SK-N-MC (cell line): ENCODE results near the gene CIITA.
"Not testable (repeated sequence)": the region's sequence is repeated elsewhere in the genome, so short reads cannot be mapped to it uniquely, and the experiment has no call there.

Source experiments
- DNase-seq: peaks from one replicate; pipeline ENCODE4 v3.0.0-alpha.2; 2011; ENCODE audit warnings: low read depth, low spot score
- H3K27ac ChIP-seq: fragments of 200-600 bp; sonication (generic); 2 replicates; pipeline ENCODE4 v1.5.1; 2016; ENCODE audit warnings: mixed run types
- H3K36me3 ChIP-seq: fragments of 200-600 bp; sonication (generic); 2 replicates; pipeline ENCODE4 v1.6.1; 2017; ENCODE audit warnings: antibody characterized with exemption, low read length, mixed read lengths; ENCODE audit not compliant: insufficient read depth
- H3K4me3 ChIP-seq: fragments of 200-600 bp; sonication (generic); 2 replicates; pipeline ENCODE4 v1.5.1; 2016
- H3K9ac ChIP-seq: fragments of 200-600 bp; sonication (generic); 2 replicates; pipeline ENCODE4 v1.8.0; 2017; ENCODE audit warnings: mixed run types, mixed read lengths; ENCODE audit not compliant: insufficient read length
- H3K9me3 ChIP-seq: fragments of 200-600 bp; sonication (generic); 2 replicates; pipeline ENCODE4 v1.6.1; 2017; ENCODE audit warnings: low read depth, mild to moderate bottlenecking, antibody characterized with exemption, low read length, moderate library complexity, mixed read lengths
- EZH2 ChIP-seq: fragments of 200-600 bp; sonication (generic); IDR thresholded peaks from one replicate; pipeline ENCODE4 v1.6.1; 2017; ENCODE audit warnings: antibody characterized with exemption
- FOXP2 ChIP-seq: optimal IDR thresholded peaks from 2 replicates; pipeline ENCODE3; 2011; ENCODE audit warnings: mild to moderate bottlenecking, moderate library complexity; ENCODE audit not compliant: insufficient read depth; ENCODE audit errors: extremely low read length, control extremely low read depth
- POLR2AphosphoS5 ChIP-seq: IDR thresholded peaks from 2 replicates; pipeline ENCODE4 v1.6.1; 2012; ENCODE audit warnings: mild to moderate bottlenecking, low read depth, low read length, borderline replicate concordance

Gene CIITA

GRCh38 chr16:10939649-10940234 lies 62.7 kb downstream of the CIITA start:
- H3K36me3 ChIP-seq, result no peaks in the 10 kb centered on the region
- no peak overlapping the region for H3K27ac ChIP-seq
- H3K9me3 ChIP-seq, result no peaks in the 10 kb centered on the region
- no peak overlapping the region for H3K9ac ChIP-seq
- no peak overlapping the region for H3K4me3 ChIP-seq
- TF ChIP-seq FOXP2 (no peak), POLR2AphosphoS5 (no peak), EZH2 (no peak)
- no peak for DNase-seq

DNA sequence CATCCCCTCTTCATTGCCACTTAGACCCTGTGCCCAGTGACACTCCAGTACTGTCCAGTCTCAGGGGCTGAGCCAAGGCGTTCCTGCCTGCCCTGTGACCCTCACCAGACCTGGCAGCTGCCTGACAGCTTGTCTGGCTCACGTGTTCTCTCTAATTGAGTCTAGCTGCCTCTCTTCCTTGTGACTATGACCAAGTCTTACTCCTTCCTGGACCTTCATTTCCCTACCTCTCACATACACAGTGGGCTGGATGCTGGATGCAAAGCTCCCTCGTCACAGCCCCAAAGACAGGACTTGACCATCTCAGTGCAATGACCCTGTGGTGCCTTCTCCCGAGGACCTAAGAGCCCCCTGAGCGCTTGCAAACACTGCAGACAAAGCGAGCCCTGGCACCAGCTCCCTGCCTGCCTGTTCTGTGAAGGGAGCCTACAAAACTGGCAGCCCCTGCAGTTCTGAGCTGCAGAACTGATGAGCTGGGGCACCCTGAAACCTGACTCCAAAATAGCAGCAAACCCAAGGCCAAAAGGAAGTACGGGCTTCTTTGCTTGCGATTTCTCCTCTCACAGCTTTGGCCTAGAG lies 63.6 kb downstream of the CIITA start:
- no peak for DNase-seq
- H3K4me3 ChIP-seq, result peak overlapping the region; percentile 71
- TF ChIP-seq FOXP2 (no peak), EZH2 (no peak), POLR2AphosphoS5 (no peak)
- H3K9me3 ChIP-seq, result no peaks in the 10 kb centered on the region
- no peaks in the 10 kb centered on the region for H3K36me3 ChIP-seq
- no peak overlapping the region for H3K27ac ChIP-seq
- peak overlapping the region; percentile 61 for H3K9ac ChIP-seq

- Histone ChIP-seq H3K4me3 (peak overlapping the region; percentile 71), H3K9ac (peak overlapping the region; percentile 61), H3K36me3 (no peaks in the 10 kb centered on the region), H3K27ac (no peak overlapping the region), H3K9me3 (no peaks in the 10 kb centered on the region)
- no peak for TF ChIP-seq EZH2
- TF ChIP-seq FOXP2, result no peak
- no peak for TF ChIP-seq POLR2AphosphoS5
- no peak for DNase-seq
Measured at GRCh38 chr16:10941127-10941933, 64.3 kb downstream of the CIITA start.

GRCh38 chr16:10941935-10942351 lies 64.9 kb downstream of the CIITA start:
- H3K9ac ChIP-seq, result peak overlapping the region; percentile 61
- not testable (repeated sequence) for H3K9me3 ChIP-seq, H3K27ac ChIP-seq, DNase-seq, H3K36me3 ChIP-seq
- H3K4me3 ChIP-seq, result peak overlapping the region; percentile 71

DNA sequence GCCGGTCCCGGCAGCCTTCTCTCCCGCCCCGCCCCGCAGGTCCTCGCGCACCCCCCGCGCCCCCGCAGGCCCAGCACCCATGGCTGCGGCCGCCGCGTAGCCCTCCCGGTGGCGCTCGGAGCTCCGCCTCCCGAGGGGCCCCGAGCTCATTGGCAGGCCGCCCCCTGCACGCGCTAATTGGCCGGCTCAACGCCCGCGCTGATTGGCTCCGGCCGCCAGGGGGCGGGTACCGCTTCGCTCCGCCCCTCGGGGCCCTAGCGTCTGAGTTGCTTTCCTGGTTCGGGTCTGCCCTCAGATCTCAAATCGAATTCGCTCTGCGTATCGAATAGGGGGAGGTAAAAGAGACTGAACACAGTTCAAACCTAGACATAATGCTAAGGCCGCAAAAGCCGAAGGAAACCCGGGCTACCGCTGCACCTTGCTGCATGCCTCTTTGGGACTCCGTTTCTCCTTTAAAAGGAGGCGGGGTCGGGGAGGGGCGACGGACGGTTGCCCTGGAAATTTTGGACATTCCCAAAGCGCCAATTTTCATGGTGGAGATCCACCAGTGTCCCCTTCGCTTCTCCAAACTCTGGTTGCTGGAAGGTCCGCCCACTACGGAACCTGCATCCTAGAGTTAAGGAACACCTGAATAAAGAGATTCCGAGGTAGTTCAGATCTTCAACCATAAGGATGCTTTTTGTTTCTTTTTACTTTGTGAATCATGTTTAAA lies 65.5 kb downstream of the CIITA start, which contains the start of gene DEXI:
TSS of gene DEXI (minus strand) at position 117 of the 712 bp plus-strand sequence. CDS start 463 bp downstream, outside the sequence.
- Histone ChIP-seq H3K9me3 (no peaks in the 10 kb centered on the region), H3K36me3 (no peaks in the 10 kb centered on the region), H3K27ac (0 out of 2 replicates have a peak within 1 kb of the TSS, but pooled peaks have one; percentile 2), H3K4me3 (peak within 1 kb of the TSS; percentile 71), H3K9ac (peak within 1 kb of the TSS; percentile 61)
- DNase-seq, result no peak
- TF ChIP-seq EZH2 (no peak), POLR2AphosphoS5 (peak; percentile 41; the same call in 1 of the 2 replicates), FOXP2 (no peak)

DNA sequence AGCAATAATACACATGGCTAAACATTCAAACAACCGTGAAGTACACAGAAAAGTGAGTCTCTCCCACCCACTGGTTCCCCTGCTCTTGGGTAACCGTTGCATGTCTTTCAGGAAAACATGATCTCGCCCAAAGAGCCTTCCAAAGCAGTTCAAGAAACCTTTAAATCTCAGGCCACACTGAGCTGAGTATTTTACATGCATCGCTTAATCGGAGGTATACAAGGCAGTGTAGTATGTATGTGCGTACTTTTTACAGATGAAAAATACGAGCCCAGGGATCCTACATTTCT lies 66.0 kb downstream of the CIITA start:
- Histone ChIP-seq H3K36me3 (no peaks in the 10 kb centered on the region), H3K9me3 (no peaks in the 10 kb centered on the region), H3K9ac (peak overlapping the region; percentile 49), H3K4me3 (peak overlapping the region; percentile 71), H3K27ac (no peak overlapping the region)
- no peak for DNase-seq
- TF ChIP-seq FOXP2 (no peak), EZH2 (no peak), POLR2AphosphoS5 (no peak)

DNA sequence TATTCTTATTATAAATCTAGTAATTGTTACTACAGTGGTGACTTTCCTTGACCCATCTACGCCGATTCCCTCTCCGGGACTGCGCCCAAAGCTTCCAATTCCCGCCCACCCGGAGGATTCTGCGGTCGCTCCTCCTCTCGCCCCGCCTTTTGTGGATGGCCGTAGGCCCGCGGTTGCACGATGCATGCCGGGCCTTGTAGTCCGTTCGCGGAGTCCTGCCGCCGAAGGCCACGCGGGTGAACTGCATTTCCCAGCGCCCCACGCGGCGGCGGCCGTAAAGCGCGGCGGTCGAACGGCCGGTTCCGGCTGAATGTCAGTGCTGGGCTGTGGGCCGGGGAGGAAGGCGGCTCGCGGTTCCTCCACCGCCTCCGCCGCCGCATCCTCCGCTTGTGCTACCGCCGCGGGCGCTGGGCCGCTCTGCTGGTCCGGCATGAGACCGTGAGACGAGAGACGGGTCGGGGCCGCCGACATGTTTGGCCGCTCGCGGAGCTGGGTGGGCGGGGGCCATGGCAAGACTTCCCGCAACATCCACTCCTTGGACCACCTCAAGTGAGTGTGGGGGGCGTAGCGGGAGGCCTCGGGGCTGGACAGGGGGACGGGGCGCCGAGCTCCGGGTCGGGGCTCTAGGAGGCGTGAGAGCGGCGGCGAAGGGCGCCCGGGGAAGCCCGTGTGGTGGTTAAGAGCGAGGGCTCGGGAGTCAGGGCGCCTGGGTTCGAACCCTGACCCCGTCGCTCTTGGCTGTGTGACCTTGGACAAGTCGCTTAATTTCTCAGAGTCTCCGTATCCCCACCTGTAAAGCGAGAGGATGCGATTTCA lies 67.5 kb downstream of the CIITA start, which contains the start of gene CLEC16A:
TSS of gene CLEC16A (plus strand) at position 316 of the 816 bp plus-strand sequence. CDS start at position 470, 154 bp downstream.
- Histone ChIP-seq H3K36me3 (no peaks in the 10 kb centered on the region), H3K9me3 (no peaks in the 10 kb centered on the region), H3K4me3 (peak within 1 kb of the TSS; percentile 81), H3K9ac (peak within 1 kb of the TSS; percentile 71), H3K27ac (no peak within 1 kb of the TSS)
- peak; percentile 70 for TF ChIP-seq POLR2AphosphoS5
- no peak for TF ChIP-seq FOXP2
- DNase-seq, result peak; percentile 37
